PC-9 (cell line): ENCODE measurements around the gene CD2AP.

Experiments
- CTCF ChIP-seq: fragments of 200-600 bp; sonication (generic); conservative IDR thresholded peaks from 2 replicates; pipeline ENCODE4 v1.6.1; 2017; ENCODE audit warnings: mixed run types, antibody characterized with exemption, mild to moderate bottlenecking, moderate library complexity
- EZH2 ChIP-seq: fragments of 200-600 bp; sonication (generic); IDR thresholded peaks from 2 replicates; pipeline ENCODE4 v1.8.0; 2017; ENCODE audit warnings: antibody characterized with exemption, low read depth

GRCh38 chr6:47455533-47456209 lies 21.9 kb upstream of the CD2AP start:
- TF ChIP-seq CTCF (no peak), EZH2 (no peak)
